GM12872 (cell line): ENCODE results near the gene ZFYVE28.

Source experiments
- CTCF ChIP-seq: IDR thresholded peaks from 3 replicates; pipeline ENCODE4 v1.5.1; 2011; ENCODE audit warnings: low read depth, mild to moderate bottlenecking, low read length, moderate library complexity; ENCODE audit not compliant: insufficient read depth

Gene ZFYVE28

DNA sequence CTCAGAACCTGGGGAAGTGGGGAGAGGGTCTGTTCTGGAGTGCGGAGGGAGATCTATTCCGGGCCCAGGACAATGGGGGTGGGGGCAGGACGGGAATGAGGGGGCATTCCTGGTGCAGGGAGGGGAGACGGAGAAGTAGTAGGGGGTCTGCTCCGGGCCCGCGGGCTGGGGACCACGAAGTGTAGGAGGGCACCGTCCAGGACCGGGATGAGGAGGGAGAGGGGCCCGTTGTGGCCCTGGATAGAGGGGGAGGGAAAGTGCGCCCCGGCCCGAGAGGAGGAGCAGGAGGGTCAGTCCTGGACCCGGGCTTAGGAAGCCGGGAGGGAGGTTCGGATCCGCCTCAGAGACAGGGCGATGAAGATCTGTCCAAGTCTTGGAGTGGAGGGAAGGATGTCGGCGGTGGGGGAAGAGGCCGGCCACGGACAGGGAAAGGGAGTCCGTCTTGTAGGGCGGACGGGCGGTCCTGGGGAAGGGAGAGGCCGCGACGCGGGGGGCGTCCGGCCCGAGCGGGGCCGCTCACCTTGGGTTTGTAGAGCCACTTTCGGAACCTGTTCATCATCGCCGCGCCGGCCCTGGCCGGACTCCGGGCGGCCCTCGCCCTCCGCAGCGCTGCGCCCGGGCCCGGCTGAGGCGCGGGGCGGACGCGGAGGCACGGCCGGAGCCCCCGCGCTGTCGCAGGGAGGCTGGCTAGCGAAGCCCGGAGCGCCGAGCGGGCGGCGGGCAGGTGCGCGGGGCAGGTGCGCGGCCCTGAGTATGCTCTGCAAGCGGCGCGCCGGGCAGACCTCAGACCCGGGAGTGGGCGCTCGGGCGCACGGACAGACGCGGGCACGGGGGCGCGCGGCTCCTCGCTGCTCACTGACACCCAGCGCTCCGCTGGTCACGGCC is at the start of gene ZFYVE28:
TSS of gene ZFYVE28 (minus strand) at position 881 of the 885 bp plus-strand sequence. CDS start at position 559, 322 bp downstream.
- TF ChIP-seq CTCF = no peak

GRCh38 chr4:2465032-2465431 is 46.6 kb upstream of the ZFYVE28 start:
- TF ChIP-seq CTCF = no peak

DNA sequence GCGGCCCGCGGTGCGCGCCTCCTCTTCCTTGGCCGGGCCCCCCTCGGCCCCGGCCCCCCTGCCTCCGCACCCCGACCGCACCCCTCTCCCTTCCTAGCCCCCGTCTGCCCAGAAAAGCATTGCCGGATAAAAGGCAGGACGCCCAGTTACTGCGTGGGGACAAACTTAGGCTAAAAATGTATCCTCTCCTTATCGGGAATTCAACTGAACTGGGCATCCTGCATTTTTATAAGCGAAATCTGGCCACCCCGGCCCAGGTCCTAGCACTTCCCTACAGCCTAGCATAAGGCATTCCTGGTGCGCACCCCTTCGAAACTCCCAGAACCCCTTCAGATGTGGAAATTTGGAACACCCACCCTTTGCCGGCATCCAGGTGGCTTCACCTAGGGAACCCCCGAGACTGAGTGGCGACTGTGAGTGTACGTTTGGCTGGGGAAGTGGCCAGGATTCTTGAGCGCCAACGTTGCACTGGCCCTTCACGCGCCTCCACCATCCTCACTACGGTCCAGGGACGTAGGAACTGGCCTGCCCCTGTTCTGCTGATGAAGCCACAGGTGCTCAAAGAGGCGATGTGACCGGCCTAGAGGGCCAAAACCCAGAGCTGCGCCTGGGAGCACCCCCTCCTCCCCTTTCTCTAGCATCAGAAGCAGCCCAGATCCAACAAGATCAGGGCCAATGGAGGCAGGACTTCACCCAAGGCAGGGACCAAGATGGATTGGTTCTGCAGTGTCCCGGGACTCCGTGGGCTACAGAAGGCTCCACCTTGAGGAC is 44.7 kb upstream of the ZFYVE28 start:
- no peak for TF ChIP-seq CTCF

DNA sequence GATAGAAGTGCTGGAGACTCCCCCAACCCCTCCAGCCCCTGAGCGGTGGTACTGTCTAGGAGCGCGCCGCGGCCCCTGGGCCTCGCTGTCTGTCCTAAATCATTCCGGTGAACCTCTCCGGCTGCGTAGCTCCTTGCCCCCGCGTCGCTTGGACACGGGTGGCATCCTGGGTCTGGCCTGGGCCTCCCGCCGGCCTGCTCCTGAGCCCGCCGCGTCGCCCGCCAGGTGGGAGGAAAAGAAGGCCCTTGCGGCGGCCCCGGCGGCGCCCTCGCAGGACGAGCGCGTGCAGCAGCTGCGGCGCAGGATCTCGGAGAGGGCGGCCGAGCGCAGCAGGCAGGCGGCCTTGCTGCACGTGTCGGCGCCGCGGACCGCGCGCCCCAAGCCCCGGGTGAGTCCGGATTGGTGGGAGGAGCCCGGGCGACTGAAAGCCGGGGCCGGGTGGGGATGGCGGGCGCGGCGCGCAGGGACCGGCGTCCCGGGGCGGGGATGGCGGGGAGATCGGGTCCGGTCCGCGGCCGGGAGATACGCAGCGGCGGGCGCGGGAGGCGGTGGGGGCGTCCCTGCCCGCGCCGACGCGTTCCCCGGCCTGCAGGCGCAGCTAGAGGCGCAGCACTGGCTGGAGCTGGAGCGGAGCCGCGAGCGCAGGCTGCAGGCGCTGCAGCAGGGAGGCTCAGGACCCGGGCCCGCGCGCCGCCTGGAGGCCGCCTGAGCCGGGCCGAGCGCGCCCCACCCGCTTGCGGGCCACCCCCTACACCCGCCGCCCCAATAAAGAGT is 44.0 kb upstream of the ZFYVE28 start:
- TF ChIP-seq CTCF = peak; percentile 42; the same call in 1 of the 3 replicates

GRCh38 chr4:2461246-2461960 is 43.0 kb upstream of the ZFYVE28 start:
- no peak for TF ChIP-seq CTCF

GRCh38 chr4:2459589-2460349 is 41.3 kb upstream of the ZFYVE28 start:
- no peak for TF ChIP-seq CTCF
